ENCODE results near the gene CAPN5. TPM values are rescaled to one million over a fixed set of nuclear protein-coding genes. Genes with fewer than 3 reads are reported as not detected.

Gene CAPN5
- total and polyA plus RNA-seq, 2 of the 13 experiments (the other 11 are each of a cell fraction or from before 2014, with no cell fraction given) = 0.27 to 1.2 TPM

DNA sequence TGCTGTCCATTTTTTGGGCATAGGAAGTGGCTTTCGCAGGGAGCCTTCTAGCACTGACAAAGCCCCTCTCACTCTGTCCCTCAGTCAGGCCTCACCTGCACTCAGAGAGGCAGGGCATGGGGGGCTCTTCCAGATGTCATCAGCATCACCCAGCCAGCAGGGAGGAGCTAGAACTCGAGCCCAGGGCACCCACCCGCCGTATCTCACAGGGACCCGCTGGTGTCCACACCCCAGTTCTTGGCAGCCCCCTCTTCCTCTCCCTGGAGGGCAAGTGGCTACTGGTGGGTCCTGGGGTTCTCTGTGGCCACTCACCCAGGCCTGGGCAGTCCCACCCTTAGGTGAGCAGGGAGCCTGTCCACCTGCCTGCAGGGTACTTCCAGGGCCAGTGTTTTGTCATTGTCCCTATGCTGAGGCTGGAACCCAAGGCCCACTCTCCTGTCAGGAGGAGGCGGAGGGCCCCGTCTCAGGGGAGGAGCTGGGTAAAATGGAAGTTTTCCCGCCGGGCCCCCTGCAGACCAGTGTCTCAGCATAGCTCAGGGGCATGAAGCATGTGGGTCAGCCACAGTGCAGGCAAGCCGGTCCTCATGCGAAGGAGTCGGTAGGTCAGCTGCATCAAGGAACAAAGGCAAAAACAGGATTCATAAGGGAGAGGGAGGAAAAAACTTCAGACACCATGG is 83.1 kb downstream of the CAPN5 start:
- Histone ChIP-seq H3K27ac (ENCODE audit: extremely low read length, insufficient read depth, low read length) (no peak overlapping the region), H3K4me2 (ENCODE audit: low read depth, low read length) (no peak overlapping the region), H3K79me2 (ENCODE audit: insufficient read depth, low read length) (no peaks in the 10 kb centered on the region), H3K4me1 (ENCODE audit: insufficient read depth, low read length) (peaks cover 33% of the 10 kb centered on the region), H4K20me1 (ENCODE audit: insufficient read depth, low read length) (no peaks in the 10 kb centered on the region), H3K9ac (ENCODE audit: insufficient read depth, low read depth, low read length) (no peak overlapping the region), H3K4me3 (replicated peaks in 1 of 3; ENCODE audit: insufficient read depth in 1 of 3, low read depth in 2 of 3, low read length in 3 of 3) (no peak overlapping the region), H2AFZ (ENCODE audit: low read length) (no peak overlapping the region), H3K36me3 (replicated peaks in 1 of 2; ENCODE audit: control insufficient read depth in 1 of 2, insufficient read depth in 2 of 2, low read length in 2 of 2) (no peaks in the 10 kb centered on the region), H3K27me3 (ENCODE audit: control insufficient read depth in 1 of 2, insufficient read depth in 2 of 2, low read length in 2 of 2) (no peaks in the 10 kb centered on the region), H3K9me3 (ENCODE audit: low read length) (no peaks in the 10 kb centered on the region)
- no peak for DNase-seq (ENCODE audit: low spot score)
- no peak for TF ChIP-seq ZNF567 (CRISPR knock-in tag; IDR thresholded peaks at IDR 0.05; ENCODE audit: borderline replicate concordance)
- TF ChIP-seq MEIS1 (CRISPR knock-in tag; IDR thresholded peaks at IDR 0.05; ENCODE audit: borderline replicate concordance) = no peak
- TF ChIP-seq, protein P1, sequence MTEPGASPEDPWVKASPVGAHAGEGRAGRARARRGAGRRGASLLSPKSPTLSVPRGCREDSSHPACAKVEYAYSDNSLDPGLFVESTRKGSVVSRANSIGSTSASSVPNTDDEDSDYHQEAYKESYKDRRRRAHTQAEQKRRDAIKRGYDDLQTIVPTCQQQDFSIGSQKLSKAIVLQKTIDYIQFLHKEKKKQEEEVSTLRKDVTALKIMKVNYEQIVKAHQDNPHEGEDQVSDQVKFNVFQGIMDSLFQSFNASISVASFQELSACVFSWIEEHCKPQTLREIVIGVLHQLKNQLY (CRISPR knock-in tag; IDR thresholded peaks at IDR 0.05) = no peak
- TF ChIP-seq, protein P2, sequence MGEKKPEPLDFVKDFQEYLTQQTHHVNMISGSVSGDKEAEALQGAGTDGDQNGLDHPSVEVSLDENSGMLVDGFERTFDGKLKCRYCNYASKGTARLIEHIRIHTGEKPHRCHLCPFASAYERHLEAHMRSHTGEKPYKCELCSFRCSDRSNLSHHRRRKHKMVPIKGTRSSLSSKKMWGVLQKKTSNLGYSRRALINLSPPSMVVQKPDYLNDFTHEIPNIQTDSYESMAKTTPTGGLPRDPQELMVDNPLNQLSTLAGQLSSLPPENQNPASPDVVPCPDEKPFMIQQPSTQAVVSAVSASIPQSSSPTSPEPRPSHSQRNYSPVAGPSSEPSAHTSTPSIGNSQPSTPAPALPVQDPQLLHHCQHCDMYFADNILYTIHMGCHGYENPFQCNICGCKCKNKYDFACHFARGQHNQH (CRISPR knock-in tag; IDR thresholded peaks at IDR 0.05) = no peak
- TF ChIP-seq ZNF44 (CRISPR knock-in tag; IDR thresholded peaks at IDR 0.05) = no peak
- intact Hi-C loops (cut with micrococcal nuclease; ENCODE audit: unreplicated experiment) (no loop called here), in situ Hi-C loops (cut with HindIII; ENCODE audit: extremely low pct_ligation_motif_present, low pct_unique_long_range_greater_than_20kb) (no loop called here)
- ChIA-PET CTCF (ENCODE audit: low intra/inter-chr PET ratio, low total read pairs) (no interaction called here), POLR2A (no interaction called here)
- no TSS peak for BruUV-seq (replicated peaks)
- ATAC-seq = no peak
- 94% methylated on average over 8 of the region's 12 CpGs for WGBS (ENCODE audit: low lambda C conversion rate)
- no peak for FAIRE-seq

DNA sequence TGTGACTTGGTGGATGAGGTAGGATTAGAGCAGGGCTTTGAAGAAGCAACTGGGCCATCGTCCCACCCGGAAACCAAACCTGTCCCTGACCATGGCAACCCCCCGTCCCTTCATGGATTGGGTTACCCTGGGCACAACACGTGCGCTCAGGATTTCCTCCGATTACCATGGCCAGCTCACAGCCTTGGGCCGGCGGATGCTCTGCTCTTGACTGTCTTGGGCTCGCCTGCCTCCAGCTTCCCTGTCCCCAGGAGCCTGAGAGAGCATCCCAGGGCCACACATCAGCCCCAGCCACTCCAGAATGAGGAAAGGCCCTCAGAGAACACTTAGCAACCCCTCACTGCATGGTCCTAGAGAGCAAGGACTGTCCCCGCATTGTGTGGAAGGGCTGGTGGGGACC is 84.1 kb downstream of the CAPN5 start:
- 100% methylated on average over 3 of the region's 10 CpGs for WGBS (ENCODE audit: low lambda C conversion rate)
- Histone ChIP-seq H3K27me3 (ENCODE audit: control insufficient read depth in 1 of 2, insufficient read depth in 2 of 2, low read length in 2 of 2) (no peaks in the 10 kb centered on the region), H3K79me2 (ENCODE audit: insufficient read depth, low read length) (no peaks in the 10 kb centered on the region), H2AFZ (ENCODE audit: low read length) (no peak overlapping the region), H3K4me2 (ENCODE audit: low read depth, low read length) (no peak overlapping the region), H3K9me3 (ENCODE audit: low read length) (no peaks in the 10 kb centered on the region), H3K36me3 (replicated peaks in 1 of 2; ENCODE audit: control insufficient read depth in 1 of 2, insufficient read depth in 2 of 2, low read length in 2 of 2) (no peaks in the 10 kb centered on the region), H3K4me3 (replicated peaks in 1 of 3; ENCODE audit: insufficient read depth in 1 of 3, low read depth in 2 of 3, low read length in 3 of 3) (no peak overlapping the region), H3K9ac (ENCODE audit: insufficient read depth, low read depth, low read length) (no peak overlapping the region), H4K20me1 (ENCODE audit: insufficient read depth, low read length) (no peaks in the 10 kb centered on the region), H3K4me1 (ENCODE audit: insufficient read depth, low read length) (peaks cover 23% of the 10 kb centered on the region), H3K27ac (ENCODE audit: extremely low read length, insufficient read depth, low read length) (no peak overlapping the region)
- DNase-seq (ENCODE audit: low spot score) (no peak), ATAC-seq (no peak), FAIRE-seq (no peak)
- in situ Hi-C loops (cut with HindIII; ENCODE audit: extremely low pct_ligation_motif_present, low pct_unique_long_range_greater_than_20kb) = no loop called here
- POLR2A ChIA-PET = no interaction called here
- TF ChIP-seq U2AF1 (optimal IDR thresholded peaks at IDR 0.05; ENCODE audit: low read depth, low read length) (no peak), NFIB (CRISPR knock-in tag; IDR thresholded peaks at IDR 0.05; ENCODE audit: borderline replicate concordance) (no peak)
- CTCF ChIA-PET (ENCODE audit: low intra/inter-chr PET ratio, low total read pairs) = no interaction called here
- intact Hi-C loops (cut with micrococcal nuclease; ENCODE audit: unreplicated experiment) = no loop called here
- BruUV-seq (replicated peaks) = no TSS peak

Data from HepG2 (cell line).